ENCODE data around the gene ATN1.
A peak's percentile ranks its signal among the peaks of the same experiment; 100 is the strongest.

DNA sequence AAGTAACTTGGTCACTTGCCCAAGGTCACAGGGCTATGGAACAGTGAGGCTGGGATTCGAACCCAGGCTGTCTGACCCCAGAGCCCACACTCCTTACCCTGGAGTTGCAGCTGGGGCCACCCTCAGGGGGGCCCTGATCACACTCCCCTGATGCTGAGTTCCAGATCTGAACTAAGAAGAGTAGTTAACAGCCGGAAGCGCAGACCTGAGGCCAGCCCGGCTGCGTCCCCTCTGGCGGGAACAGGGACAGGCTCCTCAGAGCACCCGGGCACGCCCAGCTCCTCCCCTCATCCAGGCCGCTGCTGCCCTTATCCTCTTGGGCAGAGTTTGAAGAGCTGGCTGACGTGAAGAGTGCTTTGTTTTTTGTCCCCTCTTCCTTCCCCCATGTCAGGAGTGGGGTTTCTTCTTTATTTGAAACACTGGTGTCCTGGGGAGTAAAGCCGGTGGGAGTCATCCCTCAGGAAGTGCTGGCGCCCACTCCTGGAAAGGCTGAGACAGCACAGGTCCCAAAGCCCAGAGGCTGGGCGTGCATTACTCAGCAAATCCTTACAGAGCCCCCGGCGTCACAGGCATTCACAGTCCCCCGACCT is 34.0 kb downstream of the ATN1 start:
- peak; percentile 66; the same call in 1 of the 2 replicates for TF ChIP-seq POLR2AphosphoS5 (IDR thresholded peaks at IDR 0.05; ENCODE audit: control insufficient read depth, insufficient read depth, low read depth, low read length)
- no peak for TF ChIP-seq KDM2B (CRISPR knock-in tag; IDR thresholded peaks at IDR 0.05)
- TF ChIP-seq PTBP1 (IDR thresholded peaks at IDR 0.05; ENCODE audit: low read depth, low read length), result no peak
- TF ChIP-seq RFX5 (IDR thresholded peaks at IDR 0.05; ENCODE audit: low read depth, low read length), result no peak
- TF ChIP-seq SNAPC5 (CRISPR knock-in tag; IDR thresholded peaks at IDR 0.05), result no peak
- TF ChIP-seq JUND (IDR thresholded peaks at IDR 0.05; ENCODE audit: borderline replicate concordance, low read depth, low read length), result no peak
- TF ChIP-seq JUND (tag; IDR thresholded peaks at IDR 0.05; ENCODE audit: borderline replicate concordance, low read depth, low read length), result no peak
- TF ChIP-seq, protein P1, sequence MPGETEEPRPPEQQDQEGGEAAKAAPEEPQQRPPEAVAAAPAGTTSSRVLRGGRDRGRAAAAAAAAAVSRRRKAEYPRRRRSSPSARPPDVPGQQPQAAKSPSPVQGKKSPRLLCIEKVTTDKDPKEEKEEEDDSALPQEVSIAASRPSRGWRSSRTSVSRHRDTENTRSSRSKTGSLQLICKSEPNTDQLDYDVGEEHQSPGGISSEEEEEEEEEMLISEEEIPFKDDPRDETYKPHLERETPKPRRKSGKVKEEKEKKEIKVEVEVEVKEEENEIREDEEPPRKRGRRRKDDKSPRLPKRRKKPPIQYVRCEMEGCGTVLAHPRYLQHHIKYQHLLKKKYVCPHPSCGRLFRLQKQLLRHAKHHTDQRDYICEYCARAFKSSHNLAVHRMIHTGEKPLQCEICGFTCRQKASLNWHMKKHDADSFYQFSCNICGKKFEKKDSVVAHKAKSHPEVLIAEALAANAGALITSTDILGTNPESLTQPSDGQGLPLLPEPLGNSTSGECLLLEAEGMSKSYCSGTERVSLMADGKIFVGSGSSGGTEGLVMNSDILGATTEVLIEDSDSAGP (CRISPR knock-in tag; IDR thresholded peaks at IDR 0.05), result no peak
- peak; percentile 82 for TF ChIP-seq MAFK (IDR thresholded peaks at IDR 0.05; ENCODE audit: low read length)
- no peak for TF ChIP-seq TRIM28 (IDR thresholded peaks at IDR 0.05)
- TF ChIP-seq ATF1 (CRISPR knock-in tag; IDR thresholded peaks at IDR 0.05), result no peak
- TF ChIP-seq ATF1 (tag; IDR thresholded peaks at IDR 0.05), result no peak; the same call in 1 of the 2 replicates
- no peak for TF ChIP-seq PHF20 (IDR thresholded peaks at IDR 0.05; ENCODE audit: partially characterized antibody)
- peak; percentile 61 to 89 (median 68) for TF ChIP-seq CTCF (IDR thresholded peaks at IDR 0.05 in 2 of 3, conservative IDR thresholded peaks at IDR 0.05 in 1 of 3; ENCODE audit: insufficient read depth in 2 of 3, low read depth in 1 of 3, low read length in 3 of 3)

Data from K562 (cell line).